Esophagus squamous epithelium (tissue), 5 donors: Measurements from ENCODE around the gene EPN2. TPM values are rescaled to one million over a fixed set of nuclear protein-coding genes. Genes with fewer than 3 reads are reported as not detected.

Experiments
- DNase-seq: peaks from one replicate; lab custom pipeline; 2025; lab: John Stamatoyannopoulos, UW
- H3K27ac ChIP-seq, 4 donors: fragments of 200-600 bp; sonication (generic); one replicate each; pipeline ENCODE4 v1.5.1; 2016 to 2019; ENCODE audit warnings: mild to moderate bottlenecking in 1 of 4
- H3K27me3 ChIP-seq, 4 donors: fragments of 200-600 bp; sonication (generic); 1 replicate in 3 of 4; 2 replicates in 1 of 4; pipeline versions ENCODE4 v1.5.1 to v1.6.0; 2017 to 2021; ENCODE audit warnings: antibody characterized with exemption in 1 of 4
- H3K36me3 ChIP-seq, 3 donors: fragments of 200-600 bp; sonication (generic); one replicate each; pipeline ENCODE4 v1.5.1; 2016 to 2019
- H3K4me1 ChIP-seq, 3 donors: fragments of 200-600 bp; sonication (generic); one replicate each; pipeline ENCODE4 v1.5.1; 2017 to 2019
- H3K4me3 ChIP-seq, 4 donors: fragments of 200-600 bp; sonication (generic); 1 replicate in 3 of 4; 2 replicates in 1 of 4; pipeline ENCODE4 v1.5.1; 2016 to 2019; ENCODE audit warnings: mild to moderate bottlenecking in 2 of 4, moderate library complexity in 1 of 4
- H3K9me3 ChIP-seq, 3 donors: fragments of 200-600 bp; sonication (generic); one replicate each; pipeline ENCODE4 v1.5.1; 2016 to 2019
- POLR2A ChIP-seq, 4 donors: fragments of 450-650 bp; IDR thresholded peaks; one replicate each; pipeline ENCODE4 v1.6.1; 2017; ENCODE audit warnings: antibody characterized with exemption in 4 of 4, mild to moderate bottlenecking in 4 of 4, moderate library complexity in 3 of 4
- WGBS, 2 donors: methylation state at CpG; one replicate each; pipeline ENCODE4 v1.1.5; 2018; 5-methylcytosine and 5-hydroxymethylcytosine counted together
- intact Hi-C: fragments of 100-400 bp; cut with DNase I; formaldehyde crosslinking; loops from one replicate; pipeline ENCODE4 v1.15.0; 2022
- total RNA-seq, 4 donors: library from RNA; depleted of rRNA; stranded (reverse); fragments of >200 nt; gene quantifications; one replicate each; pipeline ENCODE4 v1.1.0, GENCODE V29; 2016
- TF ChIP-seq, protein P1 (sequence below), 6 experiments: fragments of 450-650 bp in 4 of 6; fragments of 200-600 bp in 2 of 6; sonication (generic) in 2 of 6; IDR thresholded peaks; one replicate each; pipeline ENCODE4 v1.5.1; 2016 to 2019; ENCODE audit warnings: antibody characterized with exemption in 6 of 6, mild to moderate bottlenecking in 4 of 6, moderate library complexity in 4 of 6
- donor health status: DM: yes; HTN: yes; CAD: no.

EPN2 gene
- total RNA-seq, 4 donors from 2014 or later, result 24.2 to 61.4 (median 56.1) TPM

DNA sequence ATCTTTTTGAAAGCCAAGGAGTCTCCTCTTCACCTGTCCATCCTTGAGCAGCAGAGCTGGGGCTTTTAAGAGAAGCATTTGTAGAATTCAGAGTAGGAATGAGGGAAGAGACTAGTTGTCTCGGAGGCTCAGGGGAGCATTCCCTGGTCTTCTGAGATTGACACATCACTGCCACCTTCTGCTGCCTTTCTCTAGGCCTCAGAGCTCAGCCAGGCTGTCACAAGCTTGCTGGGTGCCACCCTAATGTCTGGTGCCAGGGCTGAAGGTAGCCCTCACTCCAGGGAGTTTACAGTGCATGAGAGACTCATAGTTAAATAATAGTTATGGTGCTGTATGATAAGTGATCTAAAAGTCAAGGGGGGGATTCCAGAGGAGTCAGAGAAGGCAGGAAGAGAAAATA is 85.7 kb downstream of the EPN2 start:
- TF ChIP-seq, protein P1, sequence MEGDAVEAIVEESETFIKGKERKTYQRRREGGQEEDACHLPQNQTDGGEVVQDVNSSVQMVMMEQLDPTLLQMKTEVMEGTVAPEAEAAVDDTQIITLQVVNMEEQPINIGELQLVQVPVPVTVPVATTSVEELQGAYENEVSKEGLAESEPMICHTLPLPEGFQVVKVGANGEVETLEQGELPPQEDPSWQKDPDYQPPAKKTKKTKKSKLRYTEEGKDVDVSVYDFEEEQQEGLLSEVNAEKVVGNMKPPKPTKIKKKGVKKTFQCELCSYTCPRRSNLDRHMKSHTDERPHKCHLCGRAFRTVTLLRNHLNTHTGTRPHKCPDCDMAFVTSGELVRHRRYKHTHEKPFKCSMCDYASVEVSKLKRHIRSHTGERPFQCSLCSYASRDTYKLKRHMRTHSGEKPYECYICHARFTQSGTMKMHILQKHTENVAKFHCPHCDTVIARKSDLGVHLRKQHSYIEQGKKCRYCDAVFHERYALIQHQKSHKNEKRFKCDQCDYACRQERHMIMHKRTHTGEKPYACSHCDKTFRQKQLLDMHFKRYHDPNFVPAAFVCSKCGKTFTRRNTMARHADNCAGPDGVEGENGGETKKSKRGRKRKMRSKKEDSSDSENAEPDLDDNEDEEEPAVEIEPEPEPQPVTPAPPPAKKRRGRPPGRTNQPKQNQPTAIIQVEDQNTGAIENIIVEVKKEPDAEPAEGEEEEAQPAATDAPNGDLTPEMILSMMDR (IDR thresholded peaks at IDR 0.05), result no peak
- TF ChIP-seq POLR2A (IDR thresholded peaks at IDR 0.05), result no peak
- no peak for DNase-seq
- Histone ChIP-seq H3K4me1 (peaks cover 0 to under 1% (median 0%) of the 10 kb centered on the region in 3 donors), H3K9me3 (no peaks in the 10 kb centered on the region), H3K36me3 (peaks cover 0 to 85% (median 0%) of the 10 kb centered on the region in 3 donors), H3K27me3 (no peaks in the 10 kb centered on the region), H3K27ac (no peak overlapping the region), H3K4me3 (no peak overlapping the region)
- intact Hi-C loops, result no loop called here
- 79 to 92% methylated on average over 1 of the region's 1 CpG for WGBS, 2 donors

DNA sequence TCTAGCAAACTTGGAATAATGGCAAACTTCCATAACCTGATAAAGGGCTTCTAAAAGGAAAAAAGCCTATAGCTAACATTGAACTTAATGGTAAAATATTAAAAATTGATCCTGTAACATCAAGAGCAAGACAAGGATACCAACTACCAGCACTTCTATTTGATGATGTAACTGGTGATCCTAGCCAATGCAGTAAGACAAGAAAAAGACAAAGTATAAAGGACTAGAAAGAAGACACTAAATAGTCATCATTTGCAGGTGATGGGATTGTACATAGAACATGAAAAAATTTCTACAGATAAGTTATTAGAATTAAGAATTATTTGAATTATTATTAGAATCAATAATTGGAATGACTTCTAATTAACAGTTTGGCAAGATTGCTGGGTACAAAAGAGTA is 88.4 kb downstream of the EPN2 start:
- peaks cover 0 to 90% (median 7%) of the 10 kb centered on the region in 3 donors for H3K36me3 ChIP-seq
- no peak overlapping the region for H3K4me3 ChIP-seq
- no peaks in the 10 kb centered on the region for H3K4me1 ChIP-seq
- no peaks in the 10 kb centered on the region for H3K9me3 ChIP-seq
- no peak overlapping the region for H3K27ac ChIP-seq
- intact Hi-C loops, result no loop called here
- DNase-seq, result no peak
- no peak for TF ChIP-seq POLR2A (IDR thresholded peaks at IDR 0.05)
- TF ChIP-seq, protein P1 (IDR thresholded peaks at IDR 0.05), result no peak
- H3K27me3 ChIP-seq, result no peaks in the 10 kb centered on the region

DNA sequence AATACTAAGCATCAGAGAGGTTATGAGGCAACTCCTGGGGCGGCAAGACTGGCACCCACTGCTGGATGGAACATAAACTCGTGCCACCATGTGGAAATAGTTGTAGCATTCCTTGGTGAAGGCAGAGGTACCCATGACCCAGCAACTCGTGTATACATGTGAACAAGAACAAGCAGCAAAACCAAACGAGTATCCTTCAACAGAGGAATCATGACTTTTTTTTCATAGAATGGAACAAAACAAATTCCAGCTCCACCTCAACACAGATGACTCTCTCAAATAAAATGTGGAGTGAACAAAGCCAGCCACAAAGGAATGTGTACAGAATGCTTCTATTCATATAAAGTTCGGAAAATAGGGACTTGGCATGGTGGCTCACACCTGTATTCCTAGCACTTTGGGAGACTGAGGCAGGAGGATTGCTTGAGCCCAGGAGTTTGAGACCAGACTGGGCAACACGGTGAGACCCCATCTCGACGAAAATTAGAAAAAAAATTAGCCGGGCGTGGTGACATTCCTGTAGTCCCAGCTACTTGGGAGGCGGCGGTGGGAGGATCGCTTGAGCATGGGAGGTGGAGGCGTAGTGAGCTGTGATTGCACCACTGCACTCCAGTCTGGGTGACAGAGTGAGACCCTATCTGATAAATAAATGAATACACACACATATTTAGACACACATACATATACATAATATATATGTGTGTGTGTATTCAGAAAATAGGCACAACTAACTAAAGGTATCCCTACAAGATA is 90.0 kb downstream of the EPN2 start:
- Histone ChIP-seq H3K36me3 (peaks cover 0 to 90% (median 7%) of the 10 kb centered on the region in 3 donors), H3K27me3 (no peaks in the 10 kb centered on the region), H3K27ac (no peak overlapping the region), H3K9me3 (no peaks in the 10 kb centered on the region), H3K4me3 (no peak overlapping the region), H3K4me1 (no peaks in the 10 kb centered on the region)
- no peak for TF ChIP-seq POLR2A (IDR thresholded peaks at IDR 0.05)
- TF ChIP-seq, protein P1 (IDR thresholded peaks at IDR 0.05), result no peak
- 73 to 81% methylated on average over 14 of the region's 14 CpGs for WGBS, 2 donors
- intact Hi-C loops, result no loop called here
- no peak for DNase-seq

DNA sequence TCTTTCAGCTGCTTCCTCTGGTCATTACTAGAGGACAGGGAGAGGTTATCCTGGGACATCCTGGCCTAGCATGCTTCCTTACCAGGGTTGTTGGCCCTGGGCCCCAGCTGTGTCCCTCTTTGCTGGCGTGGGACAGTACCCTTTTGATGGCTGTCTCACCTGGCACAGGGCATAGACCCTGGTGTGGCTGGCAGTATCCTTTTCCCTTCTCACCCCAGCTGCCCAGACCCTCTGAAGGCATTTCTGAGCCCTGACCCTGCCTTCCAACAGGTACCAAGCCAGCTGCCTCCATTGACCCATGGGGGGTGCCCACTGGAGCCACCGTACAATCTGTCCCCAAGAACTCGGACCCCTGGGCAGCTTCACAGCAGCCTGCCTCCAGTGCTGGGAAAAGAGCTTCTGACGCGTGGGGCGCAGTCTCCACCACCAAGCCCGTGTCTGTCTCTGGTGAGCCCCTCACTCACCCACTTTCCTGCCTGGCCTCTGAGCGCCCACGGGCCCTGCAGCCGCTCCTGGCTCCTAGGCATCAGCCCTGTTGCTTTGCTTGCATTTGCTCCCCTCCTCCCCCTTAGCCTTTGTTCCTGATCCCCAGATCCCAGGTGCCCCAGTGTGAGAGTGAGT is 91.4 kb downstream of the EPN2 start:
- no peak for DNase-seq
- 95 to 98% methylated on average over 8 to 9 of the region's 10 CpGs for WGBS, 2 donors
- Histone ChIP-seq H3K4me1 (no peaks in the 10 kb centered on the region), H3K4me3 (no peak overlapping the region), H3K27ac (no peak overlapping the region), H3K9me3 (no peaks in the 10 kb centered on the region), H3K27me3 (no peaks in the 10 kb centered on the region), H3K36me3 (peaks cover 0 to 90% (median 11%) of the 10 kb centered on the region in 3 donors)
- TF ChIP-seq, protein P1 (IDR thresholded peaks at IDR 0.05), result no peak
- TF ChIP-seq POLR2A (IDR thresholded peaks at IDR 0.05), result no peak
- intact Hi-C loops, result no loop called here

DNA sequence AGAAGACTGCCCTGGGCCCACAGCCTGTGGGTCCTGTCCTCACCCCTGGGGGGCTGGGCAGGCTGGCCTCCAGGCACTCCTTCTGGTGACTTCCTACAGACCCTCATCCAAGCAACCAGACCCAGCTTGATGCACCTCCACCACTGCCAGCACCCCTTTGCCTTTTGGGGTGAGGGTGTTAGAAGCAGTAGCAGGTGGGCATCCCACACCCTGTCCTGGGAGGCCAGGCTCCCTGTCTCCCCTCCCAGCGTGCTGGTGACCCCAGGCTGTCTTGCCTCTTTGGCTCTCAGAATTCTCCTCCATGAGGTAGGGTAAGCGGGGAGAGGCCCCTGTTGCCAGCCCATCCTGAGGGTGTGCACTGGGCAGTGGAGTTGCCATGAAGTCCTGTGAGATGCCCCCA is 92.0 kb downstream of the EPN2 start:
- Histone ChIP-seq H3K9me3 (no peaks in the 10 kb centered on the region), H3K36me3 (peaks cover 5 to 91% (median 17%) of the 10 kb centered on the region in 3 donors), H3K4me1 (no peaks in the 10 kb centered on the region), H3K4me3 (no peak overlapping the region), H3K27me3 (no peaks in the 10 kb centered on the region), H3K27ac (no peak overlapping the region)
- 100% methylated on average over 1 of the region's 2 CpGs; no CpG with 5 or more reads in 1 of the 2 donors for WGBS, 2 donors
- TF ChIP-seq, protein P1 (IDR thresholded peaks at IDR 0.05), result no peak
- no peak for TF ChIP-seq POLR2A (IDR thresholded peaks at IDR 0.05)
- DNase-seq, result no peak
- intact Hi-C loops, result no loop called here
